HG02870 (cell line): ENCODE data around the gene DYDC1.
"Not testable (repeated sequence)": the region's sequence is repeated elsewhere in the genome, so short reads cannot be mapped to it uniquely, and the experiment has no call there.

Experiments
- ATAC-seq: cut with Tn5 transposase; IDR thresholded peaks from one replicate; pipeline ENCODE4 v1.9.1; 2021; ENCODE audit warnings: mild to moderate bottlenecking, moderate library complexity; ENCODE audit not compliant: unreplicated experiment

Gene DYDC1

DNA sequence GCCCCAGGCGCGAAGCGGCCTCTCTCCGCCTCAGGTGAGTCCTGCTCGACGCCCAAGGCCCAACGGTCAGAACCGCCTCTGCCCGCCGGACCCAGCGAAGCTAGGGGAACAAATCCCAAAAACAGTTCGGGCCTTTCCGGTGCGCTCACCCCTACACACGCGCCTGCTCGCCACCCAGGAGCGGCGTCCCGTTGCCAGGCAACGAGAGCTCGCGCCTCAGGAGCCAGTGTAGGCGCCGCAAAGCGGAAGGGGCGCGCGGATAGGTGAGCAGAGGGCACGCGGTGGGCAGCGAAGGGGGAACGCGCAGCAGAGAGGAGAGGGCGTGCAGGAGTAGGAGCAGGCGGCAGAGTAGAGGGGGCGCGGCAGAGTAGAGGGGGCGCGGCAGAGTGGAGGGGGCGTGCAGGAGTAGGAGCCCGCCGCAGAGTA lies at the start of gene DYDC1, which contains the start of gene DYDC2:
DYDC1 (minus strand) TSS at position 193 of the 426 bp plus-strand sequence. CDS start 4,154 bp downstream, outside the sequence.
DYDC2 (plus strand) TSS at position 219 of the 426 bp plus-strand sequence. CDS start 5,663 bp downstream, outside the sequence.
- no peak for ATAC-seq

- ATAC-seq, result no peak
These were observed 49.6 kb upstream of the DYDC1 start for GRCh38 chr10:80406204-80406603.

GRCh38 chr10:80405626-80406025 lies 49.1 kb upstream of the DYDC1 start:
- ATAC-seq, result no peak

GRCh38 chr10:80405035-80405434 lies 48.5 kb upstream of the DYDC1 start:
- ATAC-seq, result no peak

- no peak for ATAC-seq
These were observed 43.7 kb upstream of the DYDC1 start for GRCh38 chr10:80400136-80400804.

- no peak for ATAC-seq
These were observed 40.5 kb upstream of the DYDC1 start for GRCh38 chr10:80397014-80397413.

DNA sequence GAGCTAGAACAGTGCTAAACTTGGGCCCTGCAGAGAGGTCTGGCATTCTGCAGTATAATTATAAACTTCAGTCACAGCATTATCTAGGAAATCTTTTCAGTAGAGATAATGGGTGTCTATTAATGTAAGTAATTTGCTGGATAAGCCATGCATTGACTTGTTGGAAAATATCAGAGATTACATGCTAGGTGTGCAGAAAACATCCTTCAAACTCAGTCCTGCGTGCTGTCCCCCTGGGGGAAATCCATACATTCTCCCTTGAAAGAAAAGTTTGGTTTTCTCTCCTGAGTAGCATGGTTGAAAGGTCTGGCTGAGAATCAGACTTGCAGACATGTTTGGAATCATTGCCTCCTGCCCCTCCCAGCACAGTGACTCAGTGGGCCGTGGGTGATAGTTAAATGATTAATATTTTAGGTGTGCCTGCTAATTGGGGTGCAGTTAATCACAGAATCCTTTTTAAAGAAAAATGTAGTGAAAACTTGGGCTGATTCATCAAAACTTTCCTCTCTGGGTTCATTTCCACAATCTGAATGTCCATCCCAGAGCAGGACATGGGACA lies 37.9 kb upstream of the DYDC1 start:
- no peak for ATAC-seq

DNA sequence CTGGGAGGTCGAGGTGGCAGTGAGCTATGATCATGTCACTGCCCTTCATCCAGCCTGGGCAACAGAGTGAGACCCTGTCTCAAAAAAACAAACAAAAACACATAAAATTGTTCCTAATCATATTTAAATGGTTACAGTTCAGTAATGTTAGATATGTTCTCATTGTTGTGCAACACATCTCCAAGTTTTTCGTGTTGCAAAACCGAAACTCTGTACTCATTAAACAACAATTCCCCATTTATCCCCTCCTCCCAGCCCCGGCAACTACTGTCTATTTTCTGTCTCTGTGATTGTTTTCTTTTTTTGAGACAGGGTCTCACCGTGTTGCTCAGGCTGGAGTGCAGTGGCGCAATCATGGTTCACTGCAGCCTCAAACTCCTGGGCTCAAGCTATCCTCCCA lies 35.7 kb upstream of the DYDC1 start:
- ATAC-seq, result no peak

DNA sequence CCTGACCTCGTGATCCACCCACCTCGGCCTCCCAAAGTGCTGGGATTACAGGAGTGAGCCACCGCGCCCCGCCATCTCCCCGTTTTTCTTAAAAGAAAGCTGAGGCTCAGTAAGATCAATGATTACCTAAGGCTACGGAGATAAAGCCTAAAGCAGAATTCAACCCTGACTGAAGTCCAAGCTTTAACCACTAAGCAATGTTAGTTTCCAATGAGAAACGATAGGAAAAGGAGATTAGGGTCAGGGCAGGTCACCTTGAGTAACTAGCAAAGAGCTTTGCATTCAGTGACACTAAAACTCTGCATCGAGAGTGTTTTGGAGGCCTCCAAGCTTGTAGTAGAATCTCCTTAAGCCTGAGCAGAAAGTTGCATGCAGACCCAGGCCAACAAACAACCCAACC lies 34.2 kb upstream of the DYDC1 start:
- no peak for ATAC-seq

GRCh38 chr10:80382989-80383388 lies 26.4 kb upstream of the DYDC1 start:
- no peak for ATAC-seq

DNA sequence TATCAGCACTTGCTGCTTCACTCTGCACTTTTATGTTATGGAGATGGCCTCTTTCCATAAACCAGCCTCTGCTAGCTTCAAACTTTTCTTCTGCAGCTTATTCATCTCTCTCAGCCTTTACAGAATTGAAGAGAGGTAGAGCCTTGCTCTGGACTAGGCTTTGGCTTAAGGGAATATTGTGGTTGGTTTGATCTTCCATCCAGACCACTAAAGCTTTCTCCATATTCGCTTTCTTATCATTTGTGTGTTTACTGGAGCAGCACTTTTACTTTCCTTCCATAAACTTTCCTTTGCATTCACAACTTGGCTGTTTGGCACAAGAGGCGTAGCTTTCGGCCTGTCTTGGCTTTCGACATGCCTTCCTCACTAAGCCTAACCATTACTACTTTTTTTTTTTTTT lies 23.6 kb upstream of the DYDC1 start:
- no peak for ATAC-seq

DNA sequence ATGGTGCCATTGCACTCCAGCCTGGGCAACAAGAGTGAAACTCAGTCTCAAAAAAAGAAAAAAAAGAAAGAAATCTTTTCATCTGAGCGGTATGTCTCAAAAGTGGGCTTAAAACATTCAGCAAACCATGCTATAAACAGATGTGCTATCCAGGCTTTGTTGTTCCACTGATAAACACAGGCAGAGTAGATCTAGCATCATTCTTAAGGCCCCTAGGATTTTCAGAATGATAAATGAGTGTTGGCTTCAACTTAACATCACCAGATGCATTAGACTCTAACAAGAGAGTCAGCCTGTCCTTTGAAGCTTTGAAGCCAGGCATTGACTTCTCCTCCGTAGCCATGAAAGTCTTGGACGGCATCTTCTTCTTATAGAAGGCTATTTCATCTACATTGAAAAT lies 23.1 kb upstream of the DYDC1 start:
- no peak for ATAC-seq

GRCh38 chr10:80373502-80373901 lies 16.9 kb upstream of the DYDC1 start:
- no peak for ATAC-seq

GRCh38 chr10:80372675-80373074 lies 16.1 kb upstream of the DYDC1 start:
- no peak for ATAC-seq

DNA sequence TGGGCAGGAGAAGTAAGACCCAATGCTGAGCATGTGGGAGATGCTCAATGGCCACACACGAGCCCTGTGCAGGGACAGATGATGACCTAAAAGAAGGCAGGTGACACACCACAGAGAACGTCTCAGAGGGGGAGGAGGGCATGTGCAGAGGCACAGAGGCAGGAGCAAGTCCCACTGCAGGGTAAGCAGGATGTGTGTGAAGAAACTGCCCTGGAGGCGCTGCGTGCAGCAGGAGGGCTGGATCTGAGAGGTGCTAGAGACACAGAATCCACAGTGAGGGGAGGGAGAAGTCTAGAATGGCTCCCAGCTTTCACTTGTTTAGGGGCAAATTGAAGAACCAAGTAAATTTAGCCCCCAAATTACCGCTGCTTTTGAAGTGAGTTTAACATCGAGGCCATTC lies 14.9 kb upstream of the DYDC1 start:
- no peak for ATAC-seq

- no peak for ATAC-seq
These were observed 9.0 kb upstream of the DYDC1 start for GRCh38 chr10:80365510-80365909.

GRCh38 chr10:80359644-80360043 lies 3.1 kb upstream of the DYDC1 start:
- no peak for ATAC-seq

DNA sequence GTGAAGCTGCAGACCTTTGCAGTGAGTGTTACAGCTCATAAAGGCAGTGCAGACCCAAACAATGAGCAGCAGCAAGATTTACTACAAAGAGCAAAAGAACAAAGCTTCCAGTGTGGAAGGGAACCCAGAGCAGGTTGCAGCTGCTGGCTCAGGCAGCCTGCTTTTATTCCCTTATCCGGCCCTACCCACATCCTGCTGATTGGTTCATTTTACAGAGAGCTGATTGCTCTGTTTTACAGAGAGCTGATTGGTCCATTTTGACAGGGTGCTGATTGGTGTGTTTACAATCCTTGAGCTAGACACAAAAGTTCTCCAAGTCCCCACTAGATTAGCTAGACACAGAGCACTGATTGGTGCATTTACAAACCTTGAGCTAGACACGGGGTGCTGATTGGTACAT lies 2.4 kb upstream of the DYDC1 start:
- ATAC-seq, result not testable (repeated sequence)

DNA sequence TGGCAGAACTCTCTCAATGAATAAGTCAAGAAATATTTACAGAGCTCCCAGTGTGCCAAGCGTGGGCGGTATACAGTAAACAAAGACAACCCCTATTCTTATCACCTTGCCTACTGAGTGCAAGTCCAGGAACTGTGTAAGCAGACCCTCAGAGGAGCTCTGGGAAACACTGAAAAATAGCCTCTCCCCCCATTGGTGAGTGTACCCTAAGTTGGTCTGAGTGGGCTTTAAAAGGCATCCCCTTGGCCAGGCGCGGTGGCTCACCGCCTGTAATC lies 1.2 kb upstream of the DYDC1 start:
- no peak for ATAC-seq

- ATAC-seq, result no peak
These were observed 665 bp upstream of the DYDC1 start for GRCh38 chr10:80356989-80357850.

DNA sequence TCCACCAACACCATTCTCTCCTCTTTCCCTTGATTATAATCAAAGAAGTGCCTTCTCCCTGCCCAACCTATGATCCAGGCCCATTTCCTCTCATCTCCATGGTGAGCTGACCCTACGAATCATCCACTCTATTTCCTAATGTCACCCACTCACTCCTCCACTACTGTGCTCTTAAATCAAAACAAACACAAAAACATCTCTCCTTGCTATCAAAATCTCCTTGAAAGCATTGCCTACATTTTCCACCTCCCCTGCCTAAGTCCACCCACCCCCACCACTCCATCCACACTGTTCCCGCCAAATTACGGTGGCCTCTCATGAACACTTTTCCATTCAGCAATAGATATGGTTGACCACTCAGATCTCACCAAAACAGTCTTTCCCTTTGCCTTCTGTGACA lies 5.3 kb downstream of the DYDC1 start:
- no peak for ATAC-seq

DNA sequence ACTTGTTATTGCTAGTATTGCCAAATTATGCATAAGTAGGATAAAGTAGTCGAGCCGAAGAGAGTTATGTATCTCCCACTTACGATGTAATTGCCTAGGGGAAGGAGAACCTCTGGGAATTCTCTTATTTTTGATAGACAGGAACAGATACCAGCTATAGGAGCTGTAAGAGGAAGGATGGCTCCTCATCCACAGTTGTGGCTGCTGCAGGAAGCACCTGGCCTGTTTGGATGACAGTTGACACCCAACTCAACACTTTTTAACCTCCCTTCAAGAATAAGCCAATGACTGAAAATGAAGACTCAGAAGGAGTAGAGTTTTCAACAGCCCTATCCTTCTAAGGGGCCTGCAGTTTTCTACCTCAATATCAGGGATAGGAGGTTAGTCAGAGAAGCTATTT lies 6.3 kb downstream of the DYDC1 start:
- no peak for ATAC-seq
